GM19099 (cell line): ENCODE results near the gene CHST5.
A peak's percentile ranks its signal among the peaks of the same experiment; 100 is the strongest.

Source experiments
- POLR2A ChIP-seq: IDR thresholded peaks from 3 replicates; pipeline ENCODE4 v1.6.1; 2011; ENCODE audit warnings: low read depth; ENCODE audit not compliant: insufficient read length; ENCODE audit errors: extremely low read depth

Gene CHST5

GRCh38 chr16:75535901-75536300 is at the start of gene CHST5:
TSS of gene CHST5 (minus strand) at chr16:75536108. CDS start at chr16:75530384, 5,724 bp downstream.
- no peak for TF ChIP-seq POLR2A

GRCh38 chr16:75584108-75584507 is 48.2 kb upstream of the CHST5 start:
- no peak for TF ChIP-seq POLR2A

- no peak for TF ChIP-seq POLR2A
Measured at GRCh38 chr16:75579281-75579834, 43.5 kb upstream of the CHST5 start.

- TF ChIP-seq POLR2A: no peak
Measured at GRCh38 chr16:75578725-75579124, 42.8 kb upstream of the CHST5 start.

GRCh38 chr16:75578212-75578611 is 42.3 kb upstream of the CHST5 start:
- TF ChIP-seq POLR2A: no peak

GRCh38 chr16:75576384-75576811 is 40.5 kb upstream of the CHST5 start:
- TF ChIP-seq POLR2A: no peak

- TF ChIP-seq POLR2A: no peak
Measured at GRCh38 chr16:75575958-75576357, 40.0 kb upstream of the CHST5 start.

- no peak for TF ChIP-seq POLR2A
Measured at GRCh38 chr16:75573955-75574354, 38.0 kb upstream of the CHST5 start.

GRCh38 chr16:75572864-75573542 is 37.1 kb upstream of the CHST5 start:
- no peak for TF ChIP-seq POLR2A

- TF ChIP-seq POLR2A: no peak
Measured at GRCh38 chr16:75570396-75571065, 34.6 kb upstream of the CHST5 start.

- TF ChIP-seq POLR2A: no peak
Measured at GRCh38 chr16:75567911-75568310, 32.0 kb upstream of the CHST5 start.

GRCh38 chr16:75566758-75567255 is 30.9 kb upstream of the CHST5 start:
- TF ChIP-seq POLR2A: no peak

GRCh38 chr16:75566040-75566757 is 30.3 kb upstream of the CHST5 start, which contains the start of gene GABARAPL2:
TSS of gene GABARAPL2 (plus strand) at chr16:75566379. CDS start at chr16:75566487, 108 bp downstream.
- TF ChIP-seq POLR2A: peak; percentile 49

GRCh38 chr16:75565640-75566039 is 29.7 kb upstream of the CHST5 start:
- no peak for TF ChIP-seq POLR2A
